ENCODE measurements around the gene NTNG2. TPM values are rescaled to one million over a fixed set of nuclear protein-coding genes. Genes with fewer than 3 reads are reported as not detected.

NTNG2 gene
- total and polyA plus RNA-seq, 2 donors (not counting 3 experiments of a cell fraction or from before 2014, with no cell fraction given): 0.08 to 0.88 TPM

DNA sequence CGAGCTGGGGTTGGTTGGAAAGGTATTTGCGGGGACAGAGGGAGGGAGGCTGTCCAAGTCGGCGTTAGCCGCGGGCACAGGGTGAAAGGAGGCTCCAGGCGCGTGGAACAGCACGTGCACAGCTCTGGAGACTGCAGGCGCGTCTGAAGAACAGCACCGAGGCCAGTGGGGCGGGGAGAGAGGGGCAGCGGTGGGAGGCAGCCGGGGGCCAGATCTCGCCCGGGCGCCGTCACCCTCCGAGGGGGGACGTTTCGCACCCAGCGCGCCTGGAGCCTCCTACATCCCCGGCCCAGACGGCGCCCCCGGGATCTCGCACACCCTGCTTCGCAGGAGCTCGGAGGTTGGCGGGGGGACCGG lies 79.6 kb downstream of the NTNG2 start:
- H3K36me3 ChIP-seq (ENCODE audit: control insufficient read depth in 2 of 2, extremely low read depth in 1 of 2, insufficient read depth in 2 of 2, low read length in 2 of 2): no peaks in the 10 kb centered on the region
- intact Hi-C loops (cut with micrococcal nuclease): no loop called here
- peak overlapping the region; percentile 72 for H3K4me2 ChIP-seq (ENCODE audit: insufficient read depth, low read length)
- TF ChIP-seq EZH2 (IDR thresholded peaks at IDR 0.05; ENCODE audit: borderline replicate concordance, low read depth, low read length, severe bottlenecking) (no peak), POLR2A (IDR thresholded peaks at IDR 0.05; ENCODE audit: low read depth, low read length) (no peak), GATA2 (IDR thresholded peaks at IDR 0.05; ENCODE audit: insufficient read depth, insufficient read length, low read depth, low read length) (no peak), JUN (IDR thresholded peaks at IDR 0.05; ENCODE audit: borderline replicate concordance, insufficient read depth, insufficient read length, low read depth) (no peak)
- peak overlapping the region; percentile 99 for H2AFZ ChIP-seq (ENCODE audit: low read depth, low read length)
- dilution Hi-C loops (cut with MboI; ENCODE audit: extremely low pct_ligation_motif_present, low sequenced_read_pairs): no loop called here
- no peaks in the 10 kb centered on the region for H3K9me1 ChIP-seq (replicated peaks; ENCODE audit: control insufficient read depth, extremely low read depth, insufficient read depth, low read length)
- H3K9ac ChIP-seq (replicated peaks; ENCODE audit: extremely low read depth, insufficient read depth, low read length): no peak overlapping the region
- no peak for FAIRE-seq
- no peaks in the 10 kb centered on the region for H3K79me2 ChIP-seq (ENCODE audit: control insufficient read depth, insufficient read depth, low read length)
- peaks cover 4 to 5% of the 10 kb centered on the region in 2 experiments for H3K27me3 ChIP-seq (ENCODE audit: control insufficient read depth in 2 of 2, insufficient read depth in 2 of 2, low read length in 2 of 2)
- DNase-seq (ENCODE audit: low read depth, low spot score): no peak
- H3K4me1 ChIP-seq (ENCODE audit: control insufficient read depth, extremely low read depth, insufficient read depth, low read length): peaks cover 7% of the 10 kb centered on the region
- peak overlapping the region; percentile 54 to 91 (median 63) for H3K4me3 ChIP-seq (replicated peaks in 1 of 3; ENCODE audit: insufficient read depth in 1 of 3, low read depth in 1 of 3, low read length in 3 of 3)
- BruUV-seq (replicated peaks): no TSS peak
- H3K27ac ChIP-seq (ENCODE audit: insufficient read depth, low read depth, low read length): no peak overlapping the region
- POLR2A ChIA-PET: no interaction called here
- no peaks in the 10 kb centered on the region for H3K9me3 ChIP-seq (replicated peaks; ENCODE audit: control insufficient read depth, insufficient read depth, low read length)
- CTCF ChIA-PET: interaction anchor here (1.0 to 10.1 kb wide), 5 partner anchors 11 to 479 kb away, joined by 3 to 408 read pairs (median 4); no protein-coding TSS in a partner anchor
- no peaks in the 10 kb centered on the region for H4K20me1 ChIP-seq (replicated peaks; ENCODE audit: control insufficient read depth, extremely low read depth, insufficient read depth, low read length)

DNA sequence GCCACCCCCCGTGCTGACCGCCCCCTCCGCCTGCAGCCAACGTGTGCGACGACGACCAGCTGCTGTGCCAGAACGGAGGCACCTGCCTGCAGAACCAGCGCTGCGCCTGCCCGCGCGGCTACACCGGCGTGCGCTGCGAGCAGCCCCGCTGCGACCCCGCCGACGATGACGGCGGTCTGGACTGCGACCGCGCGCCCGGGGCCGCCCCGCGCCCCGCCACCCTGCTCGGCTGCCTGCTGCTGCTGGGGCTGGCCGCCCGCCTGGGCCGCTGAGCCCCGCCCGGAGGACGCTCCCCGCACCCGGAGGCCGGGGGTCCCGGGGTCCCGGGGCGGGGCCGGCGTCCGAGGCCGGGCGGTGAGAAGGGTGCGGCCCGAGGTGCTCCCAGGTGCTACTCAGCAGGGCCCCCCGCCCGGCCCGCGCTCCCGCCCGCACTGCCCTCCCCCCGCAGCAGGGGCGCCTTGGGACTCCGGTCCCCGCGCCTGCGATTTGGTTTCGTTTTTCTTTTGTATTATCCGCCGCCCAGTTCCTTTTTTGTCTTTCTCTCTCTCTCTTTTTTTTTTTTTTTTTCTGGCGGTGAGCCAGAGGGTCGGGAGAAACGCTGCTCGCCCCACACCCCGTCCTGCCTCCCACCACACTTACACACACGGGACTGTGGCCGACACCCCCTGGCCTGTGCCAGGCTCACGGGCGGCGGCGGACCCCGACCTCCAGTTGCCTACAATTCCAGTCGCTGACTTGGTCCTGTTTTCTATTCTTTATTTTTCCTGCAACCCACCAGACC lies 80.2 kb downstream of the NTNG2 start:
- H3K4me2 ChIP-seq (ENCODE audit: insufficient read depth, low read length): peak overlapping the region; percentile 72
- ChIA-PET POLR2A (no interaction called here), CTCF (interaction anchor here (1.0 to 10.1 kb wide), 5 partner anchors 11 to 479 kb away, joined by 3 to 408 read pairs (median 4); no protein-coding TSS in a partner anchor)
- peaks cover 7% of the 10 kb centered on the region for H3K4me1 ChIP-seq (ENCODE audit: control insufficient read depth, extremely low read depth, insufficient read depth, low read length)
- H4K20me1 ChIP-seq (replicated peaks; ENCODE audit: control insufficient read depth, extremely low read depth, insufficient read depth, low read length): no peaks in the 10 kb centered on the region
- no peak for DNase-seq (ENCODE audit: low read depth, low spot score)
- H3K27me3 ChIP-seq (ENCODE audit: control insufficient read depth in 2 of 2, insufficient read depth in 2 of 2, low read length in 2 of 2): peaks cover 4 to 5% of the 10 kb centered on the region in 2 experiments
- H3K36me3 ChIP-seq (ENCODE audit: control insufficient read depth in 2 of 2, extremely low read depth in 1 of 2, insufficient read depth in 2 of 2, low read length in 2 of 2): no peaks in the 10 kb centered on the region
- H3K79me2 ChIP-seq (ENCODE audit: control insufficient read depth, insufficient read depth, low read length): no peaks in the 10 kb centered on the region
- no TSS peak for BruUV-seq (replicated peaks)
- no peak for FAIRE-seq
- TF ChIP-seq GATA2 (IDR thresholded peaks at IDR 0.05; ENCODE audit: insufficient read depth, insufficient read length, low read depth, low read length): no peak
- TF ChIP-seq EZH2 (IDR thresholded peaks at IDR 0.05; ENCODE audit: borderline replicate concordance, low read depth, low read length, severe bottlenecking): peak; percentile 32
- no peak for TF ChIP-seq POLR2A (IDR thresholded peaks at IDR 0.05; ENCODE audit: low read depth, low read length)
- peak overlapping the region; percentile 54 to 91 (median 63) for H3K4me3 ChIP-seq (replicated peaks in 1 of 3; ENCODE audit: insufficient read depth in 1 of 3, low read depth in 1 of 3, low read length in 3 of 3)
- H3K27ac ChIP-seq (ENCODE audit: insufficient read depth, low read depth, low read length): no peak overlapping the region
- no peak overlapping the region for H3K9ac ChIP-seq (replicated peaks; ENCODE audit: extremely low read depth, insufficient read depth, low read length)
- H3K9me1 ChIP-seq (replicated peaks; ENCODE audit: control insufficient read depth, extremely low read depth, insufficient read depth, low read length): no peaks in the 10 kb centered on the region
- intact Hi-C loops (cut with micrococcal nuclease): no loop called here
- dilution Hi-C loops (cut with MboI; ENCODE audit: extremely low pct_ligation_motif_present, low sequenced_read_pairs): no loop called here
- H3K9me3 ChIP-seq (replicated peaks; ENCODE audit: control insufficient read depth, insufficient read depth, low read length): no peaks in the 10 kb centered on the region
- H2AFZ ChIP-seq (ENCODE audit: low read depth, low read length): peak overlapping the region; percentile 99
